GM21825 (cell line): ENCODE measurements around the gene RC3H2.
"Not testable (repeated sequence)": the region's sequence is repeated elsewhere in the genome, so short reads cannot be mapped to it uniquely, and the experiment has no call there.

Experiments
- ATAC-seq: cut with Tn5 transposase; IDR thresholded peaks from one replicate; pipeline ENCODE4 v1.9.1; 2021; ENCODE audit warnings: mild to moderate bottlenecking, moderate library complexity; ENCODE audit not compliant: unreplicated experiment

Gene RC3H2

GRCh38 chr9:122848256-122848943, 56.8 kb downstream of the RC3H2 start:
- no peak for ATAC-seq

DNA sequence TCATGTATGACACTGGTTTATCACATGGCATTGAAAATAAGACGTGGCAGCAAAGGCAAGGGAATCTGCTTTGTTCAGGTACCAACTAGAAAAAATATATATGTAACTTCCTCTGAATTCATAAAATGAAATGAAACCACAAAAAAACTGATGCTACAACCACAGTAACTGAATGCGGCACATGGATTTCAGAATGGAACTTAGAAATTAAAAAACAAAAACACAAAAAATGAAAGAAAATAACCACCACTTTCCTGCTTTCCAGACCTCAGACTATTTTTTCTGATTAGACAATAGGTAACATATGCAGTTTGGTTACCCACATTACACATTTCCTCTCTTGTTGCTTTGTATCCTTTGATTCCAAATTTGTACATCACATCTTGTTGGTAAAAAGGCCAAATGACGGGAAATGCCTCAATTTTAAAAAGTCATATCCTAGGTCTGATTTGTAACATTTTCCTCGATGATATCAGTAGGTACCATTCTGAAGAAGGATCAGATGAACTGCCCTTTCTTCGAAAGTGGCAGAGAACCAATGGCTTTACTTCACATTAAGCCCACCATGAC, 58.7 kb downstream of the RC3H2 start:
- ATAC-seq: no peak

- ATAC-seq: no peak
These were observed 60.0 kb downstream of the RC3H2 start for GRCh38 chr9:122845116-122845515.

- no peak for ATAC-seq
These were observed 61.0 kb downstream of the RC3H2 start for GRCh38 chr9:122844137-122844536.

DNA sequence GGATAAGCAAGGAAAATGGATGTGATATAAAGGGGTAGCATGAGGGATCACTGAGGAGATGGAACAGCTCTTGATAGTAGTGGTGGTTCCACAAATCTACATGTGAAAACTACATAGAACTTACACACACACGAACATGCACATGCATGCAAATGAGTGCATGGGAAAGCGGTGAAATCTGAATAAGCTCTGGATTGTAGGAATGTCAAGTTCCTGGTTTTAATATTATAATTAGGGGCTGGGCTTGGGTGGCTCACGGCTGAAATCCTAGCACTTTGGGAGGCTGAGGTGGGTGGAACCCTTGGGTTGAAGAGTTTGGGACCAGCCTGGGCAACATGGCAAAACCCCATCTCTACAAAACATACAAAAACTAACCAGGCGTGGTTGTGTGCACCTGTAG, 63.7 kb downstream of the RC3H2 start:
- ATAC-seq: no peak

DNA sequence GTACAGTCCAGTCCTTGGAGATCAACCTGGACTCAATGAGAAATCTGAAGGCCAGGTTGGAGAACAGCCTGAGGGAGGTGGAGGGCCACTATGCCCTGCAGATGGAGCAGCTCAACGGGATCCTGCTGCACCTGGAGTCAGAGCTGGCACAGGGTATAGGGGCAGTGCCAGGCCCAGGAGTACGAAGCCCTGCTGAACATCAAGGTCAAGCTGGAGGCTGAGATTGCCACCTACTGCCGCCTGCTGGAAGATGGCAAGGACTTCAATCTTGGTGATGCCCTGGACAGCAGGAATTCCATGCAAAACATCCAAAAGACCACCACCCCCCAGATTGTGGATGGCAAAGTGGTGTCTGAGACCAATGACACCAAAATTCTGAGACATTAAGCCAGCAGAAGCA, 66.7 kb downstream of the RC3H2 start:
- not testable (repeated sequence) for ATAC-seq

- ATAC-seq: no peak
These were observed 67.8 kb downstream of the RC3H2 start for GRCh38 chr9:122837266-122837850.

GRCh38 chr9:122835313-122835731, 69.8 kb downstream of the RC3H2 start:
- ATAC-seq: no peak

GRCh38 chr9:122832194-122832593, 73.0 kb downstream of the RC3H2 start:
- ATAC-seq: no peak

GRCh38 chr9:122828965-122829284, 76.2 kb downstream of the RC3H2 start:
- not testable (repeated sequence) for ATAC-seq

- peak; percentile 14 for ATAC-seq
These were observed 77.4 kb downstream of the RC3H2 start for GRCh38 chr9:122827761-122828093.

- no peak for ATAC-seq
These were observed 82.2 kb downstream of the RC3H2 start for GRCh38 chr9:122822938-122823337.

- ATAC-seq: no peak
These were observed 83.1 kb downstream of the RC3H2 start for GRCh38 chr9:122822056-122822455.

GRCh38 chr9:122821278-122821943, 83.7 kb downstream of the RC3H2 start:
- ATAC-seq: no peak

- no peak for ATAC-seq
These were observed 84.7 kb downstream of the RC3H2 start for GRCh38 chr9:122820490-122820845.

GRCh38 chr9:122819791-122820489, 85.2 kb downstream of the RC3H2 start:
- ATAC-seq: no peak

DNA sequence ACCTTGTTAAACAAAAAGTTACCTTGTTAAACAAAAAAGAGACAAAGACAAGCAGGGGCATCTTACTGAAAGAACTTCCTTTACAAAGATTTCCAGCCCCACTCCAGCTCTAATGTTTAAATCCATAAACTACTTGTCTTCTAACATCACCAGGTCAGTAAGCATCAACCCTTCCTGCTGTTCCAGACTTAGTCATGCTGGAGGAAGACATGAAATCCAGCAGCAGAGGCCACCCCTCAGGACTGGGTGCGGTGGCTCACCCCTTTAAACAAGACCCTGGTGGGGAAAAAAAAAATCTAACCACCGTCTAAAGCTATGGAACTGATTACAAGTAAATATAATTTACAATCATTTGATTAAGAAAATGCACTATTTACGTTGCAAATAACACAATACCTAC, 85.8 kb downstream of the RC3H2 start:
- ATAC-seq: no peak

DNA sequence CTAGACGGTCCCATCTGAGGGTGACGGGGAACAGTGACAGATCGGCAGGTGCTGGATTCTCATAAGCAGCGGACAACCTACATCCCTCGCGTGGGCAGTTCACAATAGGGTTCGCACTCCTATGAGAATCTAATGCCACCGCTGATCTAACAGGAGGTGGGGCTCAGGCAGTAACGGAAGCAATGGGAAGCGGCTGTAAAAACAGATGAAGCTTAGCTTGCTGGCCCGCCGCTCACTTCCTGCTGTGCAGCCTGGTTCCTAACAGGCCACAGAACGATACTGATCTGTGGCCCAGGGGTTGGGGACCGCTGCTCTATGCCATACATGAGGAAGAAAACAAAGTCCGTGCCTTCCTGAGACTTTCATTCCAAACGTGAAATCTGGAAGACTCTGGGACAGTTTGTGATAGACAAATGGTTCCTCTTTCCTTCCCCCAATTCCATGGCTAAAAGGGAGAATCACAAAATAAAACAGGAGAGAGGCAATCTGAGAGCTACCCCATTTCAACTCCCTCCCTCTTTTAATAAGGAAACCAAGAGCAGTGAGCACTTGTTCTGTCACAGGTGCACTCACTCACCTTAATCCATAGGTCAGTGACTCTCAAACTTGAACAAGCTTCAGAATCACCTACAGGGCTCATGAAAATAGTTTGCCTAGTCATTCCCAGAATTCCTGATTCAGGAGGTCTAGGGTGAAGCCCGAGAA, 88.8 kb downstream of the RC3H2 start:
- ATAC-seq: no peak

DNA sequence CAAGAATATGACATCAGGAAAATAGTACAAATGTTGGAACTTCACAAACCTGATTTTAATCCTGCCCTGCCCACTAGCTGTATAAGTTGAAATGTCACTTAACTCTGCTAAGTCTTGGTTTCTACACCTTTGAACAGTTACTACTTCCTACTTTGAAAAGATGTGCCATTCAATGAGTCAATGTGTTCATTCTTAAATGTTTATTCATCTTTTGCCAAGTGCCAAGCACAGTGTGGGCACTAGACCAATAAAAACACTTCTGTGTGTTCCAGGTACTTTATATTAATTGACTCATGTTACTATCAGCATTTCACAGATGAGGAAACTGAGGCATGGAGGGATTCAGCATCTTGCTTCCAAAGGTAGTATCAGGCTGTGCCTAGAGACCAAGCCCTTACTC, 89.6 kb downstream of the RC3H2 start:
- ATAC-seq: no peak

DNA sequence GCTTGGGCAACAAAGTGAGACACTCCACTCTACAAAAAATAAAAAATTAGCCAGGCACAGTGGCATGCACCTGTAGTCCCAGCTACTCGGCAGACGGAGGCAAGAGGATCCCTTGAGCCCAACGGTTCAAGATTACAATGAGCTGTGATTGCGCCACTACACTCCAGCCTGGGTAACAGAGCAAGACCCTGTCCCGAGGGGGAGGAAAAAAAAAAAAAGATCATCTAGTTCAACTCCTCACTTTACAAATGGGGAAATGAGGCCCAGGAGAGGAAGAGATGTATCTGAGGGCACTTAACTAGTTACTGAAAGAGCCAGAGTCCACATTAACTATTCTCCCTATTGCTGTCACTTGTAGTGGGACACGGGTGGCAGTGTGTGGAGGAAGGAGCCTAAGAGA, 90.6 kb downstream of the RC3H2 start:
- no peak for ATAC-seq

DNA sequence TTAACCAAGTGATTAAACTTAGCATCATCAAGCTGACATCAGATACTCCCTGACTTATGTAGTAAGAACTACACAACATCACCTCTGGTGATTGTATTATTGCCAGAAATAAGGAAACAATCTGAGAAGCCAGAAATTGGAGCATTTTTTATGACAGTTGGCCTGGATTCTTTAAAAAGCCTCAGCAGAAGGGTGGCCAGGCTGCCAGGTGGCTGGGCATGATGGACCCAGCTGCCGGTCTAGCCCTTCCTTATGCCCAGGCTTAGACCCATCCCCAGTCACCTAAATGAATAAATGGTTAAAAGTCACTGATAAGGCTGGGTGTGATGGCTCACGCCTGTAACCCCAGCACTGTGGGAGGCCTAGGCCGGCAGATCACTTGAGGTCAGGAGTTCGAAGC, 92.4 kb downstream of the RC3H2 start:
- ATAC-seq: no peak
